Skeletal muscle tissue (tissue), 4 donors: ENCODE measurements around the gene CTNNA3. TPM values are rescaled to one million over a fixed set of nuclear protein-coding genes. Genes with fewer than 3 reads are reported as not detected.

ENCODE experiments used
- H3K27ac ChIP-seq: one replicate; pipeline ENCODE4 v1.7.0; 2013; ENCODE audit warnings: mild to moderate bottlenecking, low read depth, low read length, inconsistent platforms
- H3K27me3 ChIP-seq, 3 donors: one replicate each; pipeline ENCODE4 v1.7.0; 2013; ENCODE audit warnings: low read length in 3 of 3; ENCODE audit not compliant: control insufficient read depth in 3 of 3, insufficient read depth in 3 of 3
- H3K36me3 ChIP-seq, 3 donors: one replicate each; pipeline ENCODE4 v1.7.0; 2013; ENCODE audit warnings: low read length in 3 of 3; ENCODE audit not compliant: control insufficient read depth in 3 of 3, insufficient read depth in 3 of 3
- H3K4me1 ChIP-seq, 3 donors: one replicate each; pipeline ENCODE4 v1.7.0; 2013; ENCODE audit warnings: low read length in 3 of 3, mild to moderate bottlenecking in 3 of 3; ENCODE audit not compliant: control insufficient read depth in 3 of 3, insufficient read depth in 3 of 3
- H3K4me3 ChIP-seq, 3 donors: one replicate each; pipeline ENCODE4 v1.7.0; 2013; ENCODE audit warnings: low read length in 3 of 3
- H3K9ac ChIP-seq, 3 donors: one replicate each; pipeline ENCODE4 v1.7.0; 2013; ENCODE audit warnings: low read length in 3 of 3, mild to moderate bottlenecking in 3 of 3, moderate library complexity in 2 of 3, low read depth in 1 of 3
- H3K9me3 ChIP-seq, 3 donors: one replicate each; pipeline ENCODE4 v1.7.0; 2013; ENCODE audit warnings: low read length in 3 of 3; ENCODE audit not compliant: control insufficient read depth in 3 of 3
- total RNA-seq: library from RNA; depleted of rRNA; stranded (reverse); fragments of >200 nt; gene quantifications from one replicate; pipeline ENCODE4 v1.2.3, GENCODE V29; 2014
- donor health status: Osteomylitis.

The CTNNA3 gene
- total RNA-seq, 1 donor from 2014 or later, result 24.0 TPM

DNA sequence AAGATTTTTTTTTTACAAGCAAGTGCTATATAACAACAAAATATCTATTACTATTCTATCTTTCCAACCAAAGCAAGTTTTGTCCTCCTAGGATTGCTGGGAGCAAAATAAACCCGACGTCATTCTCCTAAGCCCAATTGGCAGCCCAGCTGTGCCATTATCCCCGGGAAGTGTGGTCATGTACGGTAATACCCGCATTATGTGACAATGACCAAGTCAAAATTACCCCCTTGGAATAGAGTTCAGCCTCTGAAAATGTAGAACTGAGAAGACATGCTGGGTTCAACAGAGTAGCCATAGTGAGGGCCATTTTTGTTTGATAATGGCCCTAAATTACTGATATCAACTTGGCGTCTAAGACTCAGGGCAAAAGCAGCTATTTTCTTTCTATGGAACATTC lies 554.7 kb downstream of the CTNNA3 start:
- Histone ChIP-seq H3K4me3 (no peak overlapping the region), H3K4me1 (no peaks in the 10 kb centered on the region), H3K27me3 (no peaks in the 10 kb centered on the region), H3K9ac (no peak overlapping the region), H3K9me3 (no peaks in the 10 kb centered on the region), H3K36me3 (no peaks in the 10 kb centered on the region), H3K27ac (no peak overlapping the region)

DNA sequence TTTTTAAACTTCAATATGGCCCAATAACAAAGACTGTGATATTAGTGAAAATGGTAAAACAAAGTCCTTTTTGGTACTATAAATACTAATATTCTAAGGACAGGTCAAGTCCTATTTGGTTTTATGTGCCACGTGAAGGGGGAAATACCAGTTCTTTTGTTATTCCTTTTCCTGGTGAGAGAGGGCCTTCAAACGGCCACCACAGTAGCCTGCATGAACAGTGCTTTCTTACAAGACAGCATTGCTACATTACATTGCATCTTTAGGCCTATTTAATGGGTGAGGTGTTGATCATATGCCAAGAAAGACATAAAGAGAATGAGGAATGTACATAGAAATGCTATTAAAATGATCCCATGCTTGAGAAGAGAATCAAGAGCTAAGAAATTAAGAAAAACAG lies 555.4 kb downstream of the CTNNA3 start:
- Histone ChIP-seq H3K27ac (no peak overlapping the region), H3K36me3 (no peaks in the 10 kb centered on the region), H3K27me3 (no peaks in the 10 kb centered on the region), H3K4me1 (no peaks in the 10 kb centered on the region), H3K9ac (no peak overlapping the region), H3K4me3 (no peak overlapping the region), H3K9me3 (no peaks in the 10 kb centered on the region)

DNA sequence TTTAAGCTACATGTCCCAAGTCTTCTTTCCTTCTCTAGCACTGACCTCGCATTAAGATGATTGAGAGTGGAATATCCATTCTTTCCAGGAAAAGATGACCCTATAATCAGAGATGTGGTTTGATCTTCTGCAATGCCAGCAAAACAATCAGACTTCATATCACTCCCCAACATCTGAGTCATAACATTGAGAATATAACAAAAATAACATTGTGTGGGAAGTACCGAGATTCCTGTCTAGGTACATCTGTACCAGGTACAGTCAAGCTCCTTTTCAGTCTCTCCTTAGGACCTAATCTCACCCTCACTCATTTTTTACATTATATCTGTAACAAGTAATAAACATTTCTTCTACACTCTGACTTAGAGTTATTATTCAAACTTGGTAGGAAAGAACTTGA lies 568.6 kb downstream of the CTNNA3 start:
- Histone ChIP-seq H3K9me3 (no peaks in the 10 kb centered on the region), H3K9ac (no peak overlapping the region), H3K4me3 (no peak overlapping the region), H3K4me1 (no peaks in the 10 kb centered on the region), H3K36me3 (no peaks in the 10 kb centered on the region), H3K27me3 (no peaks in the 10 kb centered on the region), H3K27ac (no peak overlapping the region)

DNA sequence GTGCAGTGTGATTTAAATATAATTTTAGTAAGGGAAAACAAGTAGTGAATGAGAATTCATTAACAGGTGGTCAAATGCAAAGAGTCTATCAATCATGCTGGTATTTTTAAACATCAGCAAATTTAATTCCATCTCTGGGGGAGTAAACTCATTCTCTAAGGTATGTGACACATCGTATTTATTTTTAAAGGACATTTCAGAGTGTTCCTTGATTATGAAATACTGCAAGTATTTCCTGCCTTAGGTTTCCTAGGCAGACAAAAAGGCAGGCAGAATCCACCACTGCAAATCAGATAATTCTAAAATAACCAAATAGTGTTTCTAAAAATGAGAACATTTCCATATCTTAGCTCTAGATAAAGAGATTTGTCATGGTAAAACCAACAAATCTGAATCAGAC lies 576.3 kb downstream of the CTNNA3 start:
- H3K4me1 ChIP-seq, result peaks cover 2 to 6% (median 5%) of the 10 kb centered on the region in 3 donors
- no peaks in the 10 kb centered on the region for H3K36me3 ChIP-seq
- H3K27me3 ChIP-seq, result no peaks in the 10 kb centered on the region
- no peak overlapping the region for H3K9ac ChIP-seq
- H3K9me3 ChIP-seq, result no peaks in the 10 kb centered on the region
- H3K27ac ChIP-seq, result no peak overlapping the region
- H3K4me3 ChIP-seq, result no peak overlapping the region

DNA sequence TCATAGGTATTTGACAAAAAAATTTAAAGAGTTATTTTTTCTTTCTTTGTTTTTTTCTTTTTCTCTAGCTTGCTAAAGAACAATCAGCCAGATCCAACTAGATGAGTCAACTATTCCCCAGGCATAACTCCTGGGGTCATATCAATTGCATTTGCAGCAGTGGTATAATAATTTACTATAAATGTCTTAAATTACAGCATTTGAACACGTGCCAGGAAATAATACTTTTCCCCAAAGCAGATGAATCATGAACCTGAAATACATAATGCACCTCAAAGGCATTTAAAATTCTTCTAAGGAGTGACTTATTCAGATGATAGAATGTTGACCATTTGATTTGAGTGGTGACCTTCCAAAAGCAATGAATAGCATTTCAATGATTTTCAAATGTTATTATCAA lies 580.0 kb downstream of the CTNNA3 start:
- no peak overlapping the region for H3K4me3 ChIP-seq
- no peaks in the 10 kb centered on the region for H3K9me3 ChIP-seq
- no peak overlapping the region for H3K9ac ChIP-seq
- no peak overlapping the region for H3K27ac ChIP-seq
- no peaks in the 10 kb centered on the region for H3K36me3 ChIP-seq
- no peaks in the 10 kb centered on the region for H3K27me3 ChIP-seq
- peaks cover 2 to 6% (median 5%) of the 10 kb centered on the region in 3 donors for H3K4me1 ChIP-seq

DNA sequence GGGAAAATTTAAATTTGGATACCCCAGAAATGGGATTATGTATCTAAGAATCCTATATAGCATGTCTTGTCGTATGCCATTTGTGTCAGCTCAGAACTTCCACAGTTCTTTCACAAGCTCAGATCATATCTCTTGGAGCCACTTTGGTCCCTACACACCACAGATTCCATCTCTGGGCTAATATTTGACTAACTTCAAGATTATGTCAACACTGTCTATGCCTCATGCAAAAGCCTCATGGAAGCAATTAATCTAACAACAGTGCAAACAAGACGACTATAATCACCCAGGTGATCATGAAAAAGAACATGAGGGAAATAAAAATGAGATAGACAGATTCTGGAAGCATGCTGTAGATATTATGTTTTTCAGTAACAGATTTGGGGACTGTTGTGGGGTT lies 581.0 kb downstream of the CTNNA3 start:
- Histone ChIP-seq H3K36me3 (no peaks in the 10 kb centered on the region), H3K9ac (no peak overlapping the region), H3K27ac (no peak overlapping the region), H3K9me3 (no peaks in the 10 kb centered on the region), H3K4me1 (peaks cover 2 to 6% (median 5%) of the 10 kb centered on the region in 3 donors), H3K27me3 (no peaks in the 10 kb centered on the region), H3K4me3 (no peak overlapping the region)

DNA sequence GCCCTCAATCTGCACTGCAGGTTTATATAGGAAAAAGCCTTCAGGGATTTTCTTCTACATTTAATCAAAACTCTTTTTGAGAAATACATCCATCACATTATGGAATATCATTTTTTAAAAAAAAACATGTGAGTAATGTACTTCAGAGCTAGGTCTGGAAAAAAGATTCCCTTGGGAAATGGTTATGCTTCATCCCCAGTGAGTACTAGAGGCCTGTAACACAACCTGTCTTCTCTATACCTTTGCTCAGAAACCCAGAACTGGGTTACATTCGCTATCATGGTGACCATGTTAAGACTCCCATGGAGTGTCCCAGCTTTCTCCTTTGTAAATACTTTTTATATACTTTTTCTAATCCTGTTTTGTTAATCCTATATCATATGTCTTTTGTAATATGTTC lies 583.2 kb downstream of the CTNNA3 start:
- no peaks in the 10 kb centered on the region for H3K9me3 ChIP-seq
- no peaks in the 10 kb centered on the region for H3K27me3 ChIP-seq
- peaks cover 0 to 6% (median under 1%) of the 10 kb centered on the region in 3 donors for H3K4me1 ChIP-seq
- H3K36me3 ChIP-seq, result no peaks in the 10 kb centered on the region
- no peak overlapping the region for H3K27ac ChIP-seq
- H3K9ac ChIP-seq, result no peak overlapping the region
- no peak overlapping the region for H3K4me3 ChIP-seq

DNA sequence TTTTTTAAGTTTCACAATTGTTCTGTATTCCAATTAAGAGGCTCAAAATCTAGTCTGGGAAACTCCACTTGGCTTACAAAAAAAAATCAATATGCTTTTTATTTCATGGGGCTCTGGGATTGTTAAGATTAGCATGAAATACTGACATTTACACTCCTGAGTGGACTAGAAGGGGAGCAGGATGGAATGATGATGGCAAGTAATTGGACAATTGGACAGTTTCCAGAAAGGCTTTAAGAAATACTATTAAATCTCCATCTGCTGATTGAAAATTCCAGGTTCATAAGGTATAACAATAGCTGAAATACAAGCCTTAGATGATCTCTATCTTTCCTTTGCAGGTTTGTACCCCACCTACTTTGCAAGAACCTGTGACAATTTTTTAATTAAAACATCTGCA lies 585.7 kb downstream of the CTNNA3 start:
- Histone ChIP-seq H3K4me3 (no peak overlapping the region), H3K27me3 (no peaks in the 10 kb centered on the region), H3K9me3 (no peaks in the 10 kb centered on the region), H3K4me1 (no peaks in the 10 kb centered on the region), H3K36me3 (no peaks in the 10 kb centered on the region), H3K27ac (no peak overlapping the region), H3K9ac (no peak overlapping the region)

DNA sequence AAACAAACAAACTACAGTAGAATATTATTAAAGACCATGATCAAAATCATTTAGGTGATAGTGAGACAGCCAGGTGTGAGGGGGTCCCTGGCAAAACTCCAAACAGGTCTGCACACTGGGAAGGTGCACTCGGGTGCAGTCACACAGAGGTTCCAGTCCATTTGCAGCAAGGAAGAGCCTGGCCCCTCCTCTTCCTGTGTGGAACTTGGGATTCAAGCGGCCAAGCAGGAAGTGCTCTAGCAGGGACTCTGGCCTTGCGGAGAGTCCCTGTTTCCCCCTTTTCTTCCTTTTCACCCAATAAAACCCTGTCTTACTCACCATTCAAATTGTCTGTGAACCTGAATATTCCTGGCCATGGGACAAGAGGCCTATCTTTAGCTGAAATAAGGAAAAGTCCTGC lies 588.3 kb downstream of the CTNNA3 start:
- no peak overlapping the region for H3K27ac ChIP-seq
- H3K4me3 ChIP-seq, result no peak overlapping the region
- H3K36me3 ChIP-seq, result no peaks in the 10 kb centered on the region
- no peaks in the 10 kb centered on the region for H3K4me1 ChIP-seq
- H3K9ac ChIP-seq, result no peak overlapping the region
- H3K9me3 ChIP-seq, result no peaks in the 10 kb centered on the region
- H3K27me3 ChIP-seq, result no peaks in the 10 kb centered on the region

DNA sequence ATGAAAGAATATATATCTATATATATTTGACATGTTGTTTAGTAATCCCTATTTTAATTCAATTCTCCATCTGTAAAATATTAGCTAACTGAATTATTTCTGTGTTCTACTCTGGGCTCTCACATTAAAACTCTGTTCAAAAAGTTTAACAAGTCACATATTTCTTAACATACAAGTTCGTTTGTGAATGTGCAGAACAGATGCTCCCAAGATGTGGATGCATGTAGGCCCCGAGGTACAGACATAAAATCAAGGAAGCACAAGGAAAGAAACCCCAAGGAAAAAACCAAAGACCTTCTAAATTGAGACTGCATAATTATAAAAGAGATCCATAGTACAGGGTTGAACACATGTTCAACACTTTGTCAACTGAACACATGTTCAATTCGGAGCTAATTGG lies 595.0 kb downstream of the CTNNA3 start:
- Histone ChIP-seq H3K4me1 (no peaks in the 10 kb centered on the region), H3K9ac (no peak overlapping the region), H3K27me3 (no peaks in the 10 kb centered on the region), H3K4me3 (no peak overlapping the region), H3K36me3 (no peaks in the 10 kb centered on the region), H3K27ac (no peak overlapping the region), H3K9me3 (no peaks in the 10 kb centered on the region)

DNA sequence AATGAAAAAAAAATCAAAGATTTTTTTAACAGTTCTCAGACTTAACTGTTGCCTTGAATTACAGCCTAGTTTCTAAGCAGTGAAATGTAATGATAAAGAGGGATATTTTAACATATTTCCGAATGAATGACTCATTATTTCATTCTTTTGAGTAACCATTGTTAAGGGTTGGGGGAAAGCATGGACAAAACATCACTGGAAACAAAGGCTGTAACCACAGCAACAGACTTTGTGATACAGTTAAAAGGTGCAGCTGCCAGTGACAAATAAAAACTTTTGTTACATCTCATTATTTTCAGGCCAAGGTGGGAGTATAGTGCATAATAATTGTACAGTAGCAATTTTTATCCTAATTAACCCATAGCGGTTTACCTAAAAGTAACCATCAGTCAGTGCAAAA lies 597.5 kb downstream of the CTNNA3 start:
- Histone ChIP-seq H3K27me3 (no peaks in the 10 kb centered on the region), H3K4me3 (no peak overlapping the region), H3K9me3 (no peaks in the 10 kb centered on the region), H3K27ac (no peak overlapping the region), H3K36me3 (no peaks in the 10 kb centered on the region), H3K9ac (no peak overlapping the region), H3K4me1 (no peaks in the 10 kb centered on the region)
